WTC11 (cell line): ENCODE measurements around the gene SHROOM3.

Source experiments
- CREM ChIP-seq: sonication (generic); formaldehyde crosslinking; IDR thresholded peaks from 2 replicates; pipeline ENCODE4 v1.8.1; 2022; ENCODE audit warnings: mild to moderate bottlenecking, missing genetic modification reagents, moderate library complexity
- CTCF ChIP-seq: fragments of 200-600 bp; IDR thresholded peaks from 2 replicates; pipeline ENCODE4 v1.8.0; 2022; ENCODE audit warnings: antibody characterized with exemption
- JUN ChIP-seq: sonication (generic); formaldehyde crosslinking; IDR thresholded peaks from 2 replicates; pipeline ENCODE4 v1.8.0; 2023; ENCODE audit warnings: mild to moderate bottlenecking, missing genetic modification reagents

GRCh38 chr4:76532805-76533204, 97.8 kb downstream of the SHROOM3 start:
- no peak for TF ChIP-seq CREM (CRISPR knock-in tag)
- TF ChIP-seq JUN, result no peak
- TF ChIP-seq CTCF, result no peak
